Fibroblast of lung (primary cell): ENCODE measurements around the gene ACTR2. TPM values are rescaled to one million over a fixed set of nuclear protein-coding genes. Genes with fewer than 3 reads are reported as not detected.

ENCODE experiments used
- DNase-seq, 2 donors: peaks; one replicate each; pipeline versions ENCODE4 v3.0.0 to v3.0.0-alpha.2; 2010; ENCODE audit warnings: low read depth in 2 of 2
- H2AFZ ChIP-seq: 2 replicates; pipeline ENCODE4 v1.5.1; 2012; ENCODE audit warnings: low read length, control low read depth, inconsistent platforms
- H3K27ac ChIP-seq: 2 replicates; pipeline ENCODE4 v1.5.1; 2011; ENCODE audit warnings: low read length, control low read depth; ENCODE audit not compliant: insufficient read depth
- H3K27me3 ChIP-seq: 2 replicates; pipeline ENCODE4 v1.5.1; 2011; ENCODE audit warnings: mild to moderate bottlenecking, low read length; ENCODE audit not compliant: control insufficient read depth, insufficient read depth
- H3K36me3 ChIP-seq: 2 replicates; pipeline ENCODE4 v1.5.1; 2011; ENCODE audit warnings: low read length; ENCODE audit not compliant: control insufficient read depth, insufficient read depth
- H3K4me1 ChIP-seq: 2 replicates; pipeline ENCODE4 v1.5.1; 2011; ENCODE audit warnings: low read length; ENCODE audit not compliant: control insufficient read depth, insufficient read depth; ENCODE audit errors: extremely low read depth
- H3K4me2 ChIP-seq: 2 replicates; pipeline ENCODE4 v1.5.1; 2011; ENCODE audit warnings: low read length, control low read depth; ENCODE audit not compliant: insufficient read depth; ENCODE audit errors: extremely low read depth
- H3K4me3 ChIP-seq, 4 experiments: fragments of 200-600 bp in 1 of 4; sonication (generic) in 1 of 4; replicated peaks in 1 of 4; 2 replicates each; pipeline ENCODE4 v1.5.1; 2011 to 2016; ENCODE audit warnings: low read length in 4 of 4, low read depth in 3 of 4, mild to moderate bottlenecking in 3 of 4, control low read depth in 2 of 4, inconsistent platforms in 1 of 4, mixed read lengths in 1 of 4; ENCODE audit not compliant: insufficient read depth in 1 of 4; ENCODE audit errors: control extremely low read depth in 1 of 4
- H3K79me2 ChIP-seq: 2 replicates; pipeline ENCODE4 v1.5.1; 2012; ENCODE audit warnings: mild to moderate bottlenecking, low read length, inconsistent platforms; ENCODE audit not compliant: control insufficient read depth, insufficient read depth
- H3K9ac ChIP-seq: 2 replicates; pipeline ENCODE4 v1.5.1; 2011; ENCODE audit warnings: mild to moderate bottlenecking, low read length, control low read depth; ENCODE audit not compliant: insufficient read depth
- H3K9me3 ChIP-seq: 2 replicates; pipeline ENCODE4 v1.5.1; 2012; ENCODE audit warnings: low read depth, low read length; ENCODE audit not compliant: control insufficient read depth, insufficient read depth
- H4K20me1 ChIP-seq: 2 replicates; pipeline ENCODE4 v1.5.1; 2011; ENCODE audit warnings: low read length; ENCODE audit not compliant: control insufficient read depth, insufficient read depth; ENCODE audit errors: extremely low read depth
- EZH2 ChIP-seq: IDR thresholded peaks from 2 replicates; pipeline ENCODE4 v1.5.1; 2012; ENCODE audit warnings: low read length, control low read depth, mild to moderate bottlenecking; ENCODE audit errors: missing control alignments
- polyA plus RNA-seq, 2 donors: library from polyadenylated mRNA; depleted of rRNA in 1 of 2; stranded (reverse) in 1 of 2; unstranded in 1 of 2; fragments of >200 nt; gene quantifications; 2 replicates each; pipeline ENCODE4 v1.2.1, GENCODE V29; 2011 to 2012; ENCODE audit warnings: missing spikeins in 1 of 2
- total RNA-seq: library from RNA; depleted of rRNA; stranded (reverse); fragments of >200 nt; gene quantifications from 2 replicates; pipeline ENCODE4 v1.2.1, GENCODE V29; 2014
- TF ChIP-seq, protein P1 (sequence below), 2 donors: IDR thresholded peaks in 1 of 2; conservative IDR thresholded peaks in 1 of 2; 1 replicate in 1 of 2; 2 replicates in 1 of 2; pipeline ENCODE4 v1.5.1; 2011 to 2012; ENCODE audit warnings: low read length in 2 of 2, control low read depth in 1 of 2, inconsistent platforms in 1 of 2, low read depth in 1 of 2, mild to moderate bottlenecking in 1 of 2

Gene ACTR2
- total and polyA plus RNA-seq, 2 donors (not counting 1 experiment from before 2014, with no cell fraction given), result 90.2 to 192 TPM

DNA sequence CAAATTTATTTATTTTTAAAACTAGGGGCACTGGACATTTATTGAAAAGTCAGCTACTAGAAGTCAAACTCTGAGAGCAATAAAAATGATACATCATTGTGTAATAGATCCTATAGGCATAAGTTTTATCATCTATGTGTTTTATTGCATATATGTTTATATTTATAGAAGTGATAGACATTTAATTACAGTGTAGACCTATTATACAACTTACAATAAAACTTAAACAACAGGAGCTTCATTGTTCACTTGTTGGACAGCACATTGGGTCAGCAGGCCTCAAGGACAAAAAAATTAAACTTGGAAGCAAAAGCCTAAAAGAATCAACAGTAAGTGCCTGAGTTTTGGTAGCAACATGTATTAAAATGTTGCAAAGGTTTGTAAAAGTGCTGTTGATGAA lies 15.0 kb upstream of the ACTR2 start:
- H4K20me1 ChIP-seq, result no peaks in the 10 kb centered on the region
- DNase-seq, result no peak
- TF ChIP-seq EZH2, result no peak
- TF ChIP-seq, protein P1, sequence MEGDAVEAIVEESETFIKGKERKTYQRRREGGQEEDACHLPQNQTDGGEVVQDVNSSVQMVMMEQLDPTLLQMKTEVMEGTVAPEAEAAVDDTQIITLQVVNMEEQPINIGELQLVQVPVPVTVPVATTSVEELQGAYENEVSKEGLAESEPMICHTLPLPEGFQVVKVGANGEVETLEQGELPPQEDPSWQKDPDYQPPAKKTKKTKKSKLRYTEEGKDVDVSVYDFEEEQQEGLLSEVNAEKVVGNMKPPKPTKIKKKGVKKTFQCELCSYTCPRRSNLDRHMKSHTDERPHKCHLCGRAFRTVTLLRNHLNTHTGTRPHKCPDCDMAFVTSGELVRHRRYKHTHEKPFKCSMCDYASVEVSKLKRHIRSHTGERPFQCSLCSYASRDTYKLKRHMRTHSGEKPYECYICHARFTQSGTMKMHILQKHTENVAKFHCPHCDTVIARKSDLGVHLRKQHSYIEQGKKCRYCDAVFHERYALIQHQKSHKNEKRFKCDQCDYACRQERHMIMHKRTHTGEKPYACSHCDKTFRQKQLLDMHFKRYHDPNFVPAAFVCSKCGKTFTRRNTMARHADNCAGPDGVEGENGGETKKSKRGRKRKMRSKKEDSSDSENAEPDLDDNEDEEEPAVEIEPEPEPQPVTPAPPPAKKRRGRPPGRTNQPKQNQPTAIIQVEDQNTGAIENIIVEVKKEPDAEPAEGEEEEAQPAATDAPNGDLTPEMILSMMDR (conservative IDR thresholded peaks at IDR 0.05 in 1 of 2, IDR thresholded peaks at IDR 0.05 in 1 of 2; ENCODE audit: low read depth in 1 of 2, low read length in 2 of 2), result no peak
- H2AFZ ChIP-seq, result no peak overlapping the region
- no peak overlapping the region for H3K27ac ChIP-seq
- no peaks in the 10 kb centered on the region for H3K27me3 ChIP-seq
- no peaks in the 10 kb centered on the region for H3K9me3 ChIP-seq
- no peak overlapping the region for H3K4me3 ChIP-seq
- H3K9ac ChIP-seq, result no peak overlapping the region
- H3K79me2 ChIP-seq, result no peaks in the 10 kb centered on the region
- H3K36me3 ChIP-seq, result no peaks in the 10 kb centered on the region
- no peak overlapping the region for H3K4me2 ChIP-seq
- H3K4me1 ChIP-seq, result no peaks in the 10 kb centered on the region

DNA sequence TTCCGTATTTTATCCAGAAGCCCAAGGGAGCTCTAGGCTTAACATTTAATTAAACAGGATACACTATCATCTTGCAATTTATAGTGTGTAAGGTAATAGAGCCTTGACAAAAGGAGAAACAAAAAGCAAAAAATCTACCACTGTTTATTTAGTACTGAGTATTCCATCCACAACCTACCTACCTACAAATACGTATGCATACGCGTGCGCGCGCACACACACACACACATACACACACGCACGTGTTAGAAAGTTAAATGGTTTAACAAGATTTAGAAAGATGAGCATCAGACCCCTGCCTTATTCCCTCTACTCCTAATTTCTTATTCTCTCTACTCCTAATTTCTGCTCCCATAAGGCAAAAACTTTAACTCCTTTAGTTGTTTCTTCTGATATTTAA lies 14.6 kb upstream of the ACTR2 start:
- H4K20me1 ChIP-seq, result no peaks in the 10 kb centered on the region
- no peaks in the 10 kb centered on the region for H3K9me3 ChIP-seq
- H3K4me2 ChIP-seq, result no peak overlapping the region
- no peaks in the 10 kb centered on the region for H3K79me2 ChIP-seq
- no peak overlapping the region for H2AFZ ChIP-seq
- DNase-seq, result no peak
- no peak overlapping the region for H3K9ac ChIP-seq
- no peaks in the 10 kb centered on the region for H3K27me3 ChIP-seq
- no peak overlapping the region for H3K27ac ChIP-seq
- no peaks in the 10 kb centered on the region for H3K4me1 ChIP-seq
- no peak overlapping the region for H3K4me3 ChIP-seq
- TF ChIP-seq EZH2, result no peak
- TF ChIP-seq, protein P1 (conservative IDR thresholded peaks at IDR 0.05 in 1 of 2, IDR thresholded peaks at IDR 0.05 in 1 of 2; ENCODE audit: low read depth in 1 of 2, low read length in 2 of 2), result no peak
- no peaks in the 10 kb centered on the region for H3K36me3 ChIP-seq

DNA sequence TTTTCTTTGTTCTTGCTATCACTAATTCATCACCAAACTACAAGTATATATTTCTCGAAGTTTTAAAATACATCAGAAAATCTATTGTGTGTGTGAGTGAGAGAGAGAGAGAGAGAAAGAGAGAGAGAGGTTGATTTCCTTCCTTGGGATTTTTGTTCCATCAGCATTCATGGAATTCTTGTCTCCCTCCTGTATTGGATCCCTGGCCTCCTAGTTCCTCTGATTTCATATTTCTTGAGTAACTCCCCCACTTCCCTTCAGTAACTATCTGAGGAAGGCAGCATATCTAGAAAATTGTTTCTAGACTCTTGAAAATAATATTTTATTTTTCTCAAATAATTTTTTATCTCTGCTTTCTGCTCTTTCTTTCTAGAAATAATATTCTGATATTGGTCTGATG lies 13.3 kb upstream of the ACTR2 start:
- H3K9me3 ChIP-seq, result no peaks in the 10 kb centered on the region
- TF ChIP-seq EZH2, result no peak
- TF ChIP-seq, protein P1 (conservative IDR thresholded peaks at IDR 0.05 in 1 of 2, IDR thresholded peaks at IDR 0.05 in 1 of 2; ENCODE audit: low read depth in 1 of 2, low read length in 2 of 2), result no peak
- H3K36me3 ChIP-seq, result no peaks in the 10 kb centered on the region
- H4K20me1 ChIP-seq, result no peaks in the 10 kb centered on the region
- no peaks in the 10 kb centered on the region for H3K4me1 ChIP-seq
- H3K27ac ChIP-seq, result no peak overlapping the region
- H3K9ac ChIP-seq, result no peak overlapping the region
- H3K4me2 ChIP-seq, result no peak overlapping the region
- no peak for DNase-seq
- no peak overlapping the region for H3K4me3 ChIP-seq
- H3K27me3 ChIP-seq, result no peaks in the 10 kb centered on the region
- no peak overlapping the region for H2AFZ ChIP-seq
- H3K79me2 ChIP-seq, result no peaks in the 10 kb centered on the region
